Nucleus accumbens (tissue), 56 donors: ENCODE results near the gene TDRD3.

ENCODE experiments used
- DNase-seq, 56 donors: peaks; one replicate each; lab custom pipeline; 2025; lab: John Stamatoyannopoulos, UW

Gene TDRD3

GRCh38 chr13:60439201-60439600, 42.2 kb downstream of the TDRD3 start:
- no peak for DNase-seq

DNA sequence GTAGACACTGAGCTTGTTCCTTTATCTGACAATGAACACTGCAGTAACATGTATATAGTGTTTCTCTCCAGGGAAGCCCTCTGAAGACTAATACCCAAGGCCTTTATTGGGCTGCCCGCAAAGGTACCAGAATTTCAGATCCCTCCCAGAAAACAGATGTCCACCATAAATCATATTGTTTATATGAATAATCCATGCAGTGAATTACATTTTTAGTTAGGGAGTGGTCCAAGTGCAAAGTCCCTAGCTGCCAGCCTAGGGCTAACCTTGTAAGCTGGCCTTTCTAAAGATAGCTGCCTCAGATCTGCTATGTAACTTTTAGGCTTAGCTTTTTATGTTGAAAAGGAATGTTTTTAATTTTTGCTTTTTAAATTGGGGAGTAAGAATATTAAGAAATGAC, 44.7 kb downstream of the TDRD3 start:
- no peak for DNase-seq

DNA sequence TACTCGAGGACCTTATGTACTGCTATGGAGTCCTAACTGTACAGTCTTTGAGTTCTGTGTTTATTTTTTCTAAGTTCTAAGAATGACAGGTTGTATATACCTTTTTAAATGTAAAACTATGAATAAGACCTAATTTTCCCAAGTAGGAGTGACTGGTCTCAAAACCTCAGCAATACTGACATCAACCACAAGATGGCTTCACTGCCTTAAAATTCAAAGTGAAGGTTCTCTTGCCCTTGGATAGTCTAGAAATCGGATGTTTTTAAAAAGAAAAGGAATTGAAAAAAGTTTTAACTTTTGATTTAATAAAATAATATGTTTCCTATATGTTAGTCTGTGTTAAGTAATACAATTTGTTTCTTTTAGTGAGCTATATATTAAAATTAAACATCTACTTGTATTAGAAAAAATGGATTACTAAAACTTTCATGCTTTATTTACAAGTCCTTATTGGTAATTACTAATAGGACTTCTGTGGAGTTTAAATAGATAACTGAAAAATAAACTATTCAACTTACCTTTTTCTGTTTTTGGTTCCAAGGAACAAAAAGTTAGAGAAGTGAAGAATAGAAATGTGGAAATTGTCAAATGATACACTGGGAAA, 52.0 kb downstream of the TDRD3 start:
- peak in 4 of 56 donors; percentile 3 to 14 (median 3) for DNase-seq

DNA sequence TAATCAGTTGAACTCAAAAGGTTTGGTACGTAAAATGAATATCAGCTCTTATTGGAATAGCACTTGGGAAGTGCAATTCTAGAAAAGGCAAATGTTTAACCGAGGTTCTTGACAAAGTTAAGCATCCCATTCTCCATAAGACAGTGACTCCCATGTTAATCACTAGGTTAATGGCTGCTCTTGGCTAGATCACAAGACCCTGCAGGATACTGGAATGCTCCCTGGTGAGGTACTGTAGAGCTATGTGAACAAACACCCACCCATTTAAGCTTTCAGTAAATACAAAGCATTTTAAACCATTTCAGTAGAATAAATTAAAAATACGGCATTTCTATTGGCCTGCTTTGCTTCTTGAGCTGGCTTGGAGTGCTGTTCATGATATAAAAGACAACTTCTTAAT, 56.5 kb downstream of the TDRD3 start:
- no peak for DNase-seq

GRCh38 chr13:60454425-60454824, 57.4 kb downstream of the TDRD3 start:
- DNase-seq, result no peak

DNA sequence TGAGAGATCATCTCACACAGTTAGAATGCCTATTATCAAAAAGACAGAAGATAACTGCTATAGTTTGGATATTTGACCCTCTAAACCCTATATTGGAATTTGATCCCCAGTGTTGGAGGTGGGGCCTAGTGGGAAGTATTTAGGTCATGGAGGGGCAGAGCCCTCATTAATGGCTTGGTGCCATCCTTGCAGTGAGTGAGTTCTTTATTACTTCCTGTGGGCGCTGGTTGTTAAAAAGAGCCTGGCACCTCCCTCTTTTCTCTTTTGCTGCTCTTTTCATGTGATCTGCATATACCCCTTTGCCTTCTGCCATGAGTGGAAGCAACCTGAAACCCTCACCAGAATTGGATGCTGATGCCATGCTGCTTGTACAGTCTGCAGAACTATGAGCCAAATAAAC, 66.8 kb downstream of the TDRD3 start:
- no peak for DNase-seq

DNA sequence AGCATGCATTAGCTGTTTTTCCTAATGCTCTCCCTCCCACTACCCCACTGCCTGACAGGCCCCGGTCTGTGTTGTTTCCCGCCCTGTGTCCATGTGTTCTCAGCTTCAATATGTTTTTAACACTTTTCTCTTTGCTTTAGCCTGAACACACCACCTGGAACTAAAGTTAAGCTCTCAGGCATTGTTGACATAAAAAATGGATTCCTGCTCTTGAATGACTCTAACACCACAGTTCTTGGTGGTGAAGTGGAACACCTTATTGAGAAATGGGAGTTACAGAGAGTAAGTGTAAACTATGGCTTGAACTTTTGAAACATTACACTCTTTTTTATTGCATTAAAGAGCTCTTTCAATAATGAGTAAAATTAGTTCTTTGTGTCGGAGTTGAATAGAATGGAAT, 70.1 kb downstream of the TDRD3 start:
- DNase-seq, result no peak

DNA sequence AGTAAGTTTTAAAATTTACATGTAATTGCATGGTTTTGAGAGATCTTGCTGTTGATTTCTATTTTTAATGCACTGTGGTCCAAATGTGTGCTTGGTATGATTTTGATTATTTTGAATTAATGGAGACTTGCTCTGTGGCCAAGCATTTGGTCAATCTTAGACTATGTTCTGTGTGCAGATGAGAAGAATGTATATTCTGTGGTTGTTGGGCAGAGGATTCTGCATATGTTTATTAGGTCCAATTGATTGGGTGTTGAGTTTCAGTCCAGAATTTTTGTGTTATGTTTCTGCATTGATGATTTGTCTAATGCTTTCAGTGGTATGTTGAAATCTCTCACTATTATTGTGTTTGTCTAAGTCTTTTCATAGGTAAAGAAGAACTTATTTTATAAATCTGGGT, 82.3 kb downstream of the TDRD3 start:
- DNase-seq, result no peak

- no peak for DNase-seq
These were observed 85.0 kb downstream of the TDRD3 start for GRCh38 chr13:60482012-60482411.

DNA sequence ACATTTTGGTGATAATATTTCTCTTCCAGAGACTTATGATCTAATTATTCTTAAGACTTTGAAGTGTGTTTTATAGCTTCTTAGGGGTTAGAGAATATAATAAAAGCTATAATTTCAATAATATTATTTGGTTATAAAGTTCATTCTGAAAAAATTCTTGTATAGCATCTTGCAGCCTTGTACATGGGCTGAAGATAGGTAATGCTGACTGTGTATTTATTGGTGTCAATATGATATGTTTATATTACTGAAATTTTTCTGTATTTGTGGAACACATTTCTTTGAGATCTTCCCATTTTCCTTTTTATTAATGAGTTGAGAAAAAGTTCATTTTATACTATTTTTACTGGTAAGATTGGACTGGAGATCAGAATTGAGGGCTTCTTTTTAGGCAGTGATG, 87.8 kb downstream of the TDRD3 start:
- DNase-seq, result no peak

GRCh38 chr13:60491531-60491930, 94.5 kb downstream of the TDRD3 start:
- DNase-seq, result no peak

DNA sequence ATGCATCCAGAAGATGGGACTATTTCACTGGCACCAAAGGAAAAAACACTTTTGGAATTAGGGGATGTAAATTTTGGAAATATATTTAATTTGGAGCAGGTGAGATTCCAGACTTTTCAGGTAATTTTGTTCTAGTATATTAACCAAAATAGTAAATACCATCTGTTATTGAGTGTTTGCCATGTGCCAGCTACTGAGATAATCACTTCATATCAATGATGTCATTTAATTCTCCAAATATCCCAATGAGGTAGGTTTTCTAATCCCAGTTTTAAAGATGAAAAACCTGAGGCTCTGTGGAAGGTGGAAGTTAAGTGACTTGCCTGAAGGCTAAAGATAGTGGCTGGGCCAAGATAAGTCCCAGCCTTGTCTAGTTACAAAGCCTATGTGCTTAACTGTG, 95.2 kb downstream of the TDRD3 start:
- no peak for DNase-seq

DNA sequence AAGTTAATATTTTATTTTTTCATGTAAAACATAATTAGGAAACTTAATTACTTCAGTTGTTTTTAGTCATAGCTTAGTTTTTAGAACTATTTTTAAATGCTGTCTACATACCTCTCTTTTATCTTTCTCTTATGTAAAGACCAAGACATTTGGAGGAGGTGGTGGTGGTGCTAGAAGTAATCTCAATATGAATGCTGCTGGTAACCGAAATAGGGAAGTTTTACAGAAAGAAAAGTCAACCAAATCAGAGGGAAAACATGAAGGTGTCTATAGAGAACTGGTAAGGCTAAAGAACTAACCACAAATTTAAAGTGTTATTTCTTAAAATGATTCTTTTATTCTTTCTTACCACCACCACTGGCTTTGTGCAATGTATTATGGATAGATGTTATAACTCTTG, 97.3 kb downstream of the TDRD3 start:
- DNase-seq, result no peak

GRCh38 chr13:60501236-60501635, 104.2 kb downstream of the TDRD3 start:
- no peak for DNase-seq

DNA sequence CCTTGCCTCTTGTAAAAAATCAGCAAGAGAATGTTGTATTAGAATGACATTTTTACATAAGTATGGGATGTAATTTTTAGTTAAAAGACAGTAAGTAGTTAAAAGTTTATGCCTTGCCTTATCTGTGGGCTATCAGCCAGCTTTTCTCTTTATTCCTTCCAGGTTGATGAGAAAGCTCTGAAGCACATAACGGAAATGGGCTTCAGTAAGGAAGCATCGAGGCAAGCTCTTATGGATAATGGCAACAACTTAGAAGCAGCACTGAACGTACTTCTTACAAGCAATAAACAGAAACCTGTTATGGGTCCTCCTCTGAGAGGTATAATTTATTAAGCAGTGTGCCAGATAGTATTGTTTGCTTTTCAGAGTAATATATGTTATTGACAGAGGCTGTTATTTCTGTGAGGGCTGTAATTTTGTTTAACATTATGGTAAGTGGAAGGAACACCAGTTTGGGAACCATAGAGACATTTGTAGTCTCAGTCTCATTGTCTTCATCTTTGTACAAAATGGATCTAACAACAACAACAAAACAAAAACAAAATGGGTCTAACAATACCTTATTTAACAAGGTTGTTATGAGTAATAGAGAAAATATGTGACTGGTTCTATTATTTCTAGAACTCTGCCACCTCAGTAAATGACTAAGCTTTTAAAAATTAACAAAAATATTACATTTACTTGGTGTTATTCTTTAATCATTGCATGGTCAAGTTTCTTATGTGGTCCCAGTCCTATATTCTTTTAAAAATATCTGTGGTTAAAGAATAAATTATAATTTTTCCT, 112.8 kb downstream of the TDRD3 start:
- DNase-seq, result no peak

GRCh38 chr13:60511637-60512036, 114.6 kb downstream of the TDRD3 start:
- no peak for DNase-seq

DNA sequence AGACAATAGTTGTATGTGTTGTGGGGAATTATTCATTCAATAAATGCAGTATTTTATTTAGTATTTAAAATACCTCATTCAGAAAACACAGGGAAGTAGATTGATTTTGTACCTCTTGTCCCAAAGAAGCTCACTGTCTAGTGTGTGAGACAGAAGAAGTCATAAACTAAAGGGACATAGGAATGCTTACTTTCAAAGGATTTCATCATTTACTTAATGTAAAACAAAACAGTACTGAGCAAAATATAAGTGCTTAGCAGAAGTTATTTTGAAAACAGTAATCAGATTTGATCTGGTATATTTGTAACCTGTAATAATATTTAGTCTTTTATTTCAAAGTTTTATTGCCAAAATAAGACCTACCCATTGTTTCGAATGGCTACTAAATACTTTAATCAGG, 117.9 kb downstream of the TDRD3 start:
- DNase-seq, result no peak

- DNase-seq, result no peak
These were observed 122.5 kb downstream of the TDRD3 start for GRCh38 chr13:60519496-60519895.

- no peak for DNase-seq
These were observed 124.0 kb downstream of the TDRD3 start for GRCh38 chr13:60520902-60521569.

GRCh38 chr13:60538566-60538965, 141.5 kb downstream of the TDRD3 start:
- DNase-seq, result no peak

DNA sequence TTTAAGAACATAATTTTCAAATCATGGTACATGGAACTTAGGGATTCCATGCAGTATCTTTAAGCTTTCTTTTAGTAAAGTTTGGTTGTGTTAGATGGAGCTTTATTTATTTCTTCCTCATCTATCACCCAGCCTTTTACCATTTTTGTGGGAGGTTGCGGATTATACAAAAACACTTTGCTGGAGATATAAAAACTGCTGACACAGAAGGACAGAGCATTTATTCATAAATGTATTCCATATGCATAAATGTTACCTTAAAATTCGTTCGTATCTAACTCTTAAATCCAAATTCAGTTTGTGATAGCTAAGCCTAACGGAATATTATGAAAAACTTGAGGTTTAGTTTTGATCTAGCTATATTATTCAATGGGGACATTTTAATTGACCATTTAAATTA, 143.3 kb downstream of the TDRD3 start:
- DNase-seq, result no peak
